NCI-H524 treated with DMSO at 0.1 percent for 48 hours (cell line): ENCODE measurements around the gene MYH6.
"Not testable (repeated sequence)": the region's sequence is repeated elsewhere in the genome, so short reads cannot be mapped to it uniquely, and the experiment has no call there.

Experiments
- DNase-seq: peaks from one replicate; lab custom pipeline; 2025; lab: John Stamatoyannopoulos, UW

Gene MYH6

DNA sequence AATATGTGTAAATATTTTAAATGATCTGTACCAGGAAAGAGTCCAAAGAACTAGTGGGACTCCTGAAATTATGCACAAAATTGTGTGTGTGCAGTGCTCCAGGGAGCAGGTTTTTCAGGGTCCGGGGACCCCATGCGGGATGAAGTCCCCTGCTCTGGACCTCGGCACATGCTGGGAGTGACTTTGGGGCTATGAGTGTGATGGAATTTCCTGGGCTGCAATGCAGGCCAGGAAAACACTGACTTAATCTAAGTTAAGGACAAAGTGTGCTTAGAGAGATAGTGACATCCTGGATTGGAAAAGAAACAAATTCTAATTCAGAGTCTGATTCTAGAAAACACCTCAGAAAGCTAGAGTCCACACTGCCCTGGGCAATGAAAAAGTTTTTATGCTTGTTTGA is 6.2 kb upstream of the MYH6 start:
- no peak for DNase-seq

GRCh38 chr14:23413681-23414080 is 5.6 kb upstream of the MYH6 start:
- DNase-seq, result no peak

DNA sequence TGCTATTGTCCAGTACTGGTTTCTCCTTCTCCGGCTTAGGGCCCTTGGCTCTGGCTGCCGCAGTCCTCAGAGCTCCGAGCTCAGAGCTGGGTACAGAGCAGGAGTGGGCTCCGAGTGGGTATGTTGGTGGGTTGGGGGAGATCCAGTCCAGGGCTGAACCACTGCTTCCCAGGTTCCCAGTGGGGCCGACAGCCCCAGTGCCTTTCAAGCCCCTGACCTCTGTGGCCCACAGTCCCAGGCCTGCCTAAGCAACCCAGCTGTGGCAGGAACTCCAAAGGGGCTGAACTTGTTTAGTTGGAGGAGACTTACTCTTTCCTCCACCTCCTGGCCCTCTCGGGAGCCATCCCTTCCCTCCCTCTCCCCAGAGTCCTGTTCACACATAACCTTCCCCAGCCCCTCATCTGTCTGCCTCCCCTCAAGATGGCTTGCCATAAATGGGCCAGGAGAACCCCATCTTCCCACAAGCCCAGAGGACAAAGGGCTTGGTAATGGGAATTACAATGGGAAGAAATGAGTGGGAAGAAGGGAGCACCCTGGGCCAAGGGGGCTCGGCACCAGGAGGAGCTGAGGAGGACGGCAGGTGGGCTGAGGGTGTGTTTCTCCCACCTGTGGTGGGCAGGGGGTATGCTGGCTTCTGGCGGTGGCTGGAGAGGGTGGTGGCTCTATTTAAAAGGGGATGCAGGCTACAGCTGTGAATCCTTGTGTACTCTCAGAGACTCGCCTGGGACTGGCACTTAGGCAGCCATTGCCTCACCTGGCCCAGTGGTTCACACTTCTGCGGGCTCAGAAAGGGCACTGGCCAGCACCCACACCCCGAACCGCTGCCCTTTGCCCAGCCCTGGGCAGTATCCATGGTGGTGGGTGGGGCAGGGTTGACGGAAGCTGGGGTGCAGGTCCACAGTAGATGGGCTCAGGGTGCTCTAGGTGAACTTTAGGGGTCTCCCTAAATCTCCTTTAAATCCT is 3.8 kb upstream of the MYH6 start:
- DNase-seq, result no peak

DNA sequence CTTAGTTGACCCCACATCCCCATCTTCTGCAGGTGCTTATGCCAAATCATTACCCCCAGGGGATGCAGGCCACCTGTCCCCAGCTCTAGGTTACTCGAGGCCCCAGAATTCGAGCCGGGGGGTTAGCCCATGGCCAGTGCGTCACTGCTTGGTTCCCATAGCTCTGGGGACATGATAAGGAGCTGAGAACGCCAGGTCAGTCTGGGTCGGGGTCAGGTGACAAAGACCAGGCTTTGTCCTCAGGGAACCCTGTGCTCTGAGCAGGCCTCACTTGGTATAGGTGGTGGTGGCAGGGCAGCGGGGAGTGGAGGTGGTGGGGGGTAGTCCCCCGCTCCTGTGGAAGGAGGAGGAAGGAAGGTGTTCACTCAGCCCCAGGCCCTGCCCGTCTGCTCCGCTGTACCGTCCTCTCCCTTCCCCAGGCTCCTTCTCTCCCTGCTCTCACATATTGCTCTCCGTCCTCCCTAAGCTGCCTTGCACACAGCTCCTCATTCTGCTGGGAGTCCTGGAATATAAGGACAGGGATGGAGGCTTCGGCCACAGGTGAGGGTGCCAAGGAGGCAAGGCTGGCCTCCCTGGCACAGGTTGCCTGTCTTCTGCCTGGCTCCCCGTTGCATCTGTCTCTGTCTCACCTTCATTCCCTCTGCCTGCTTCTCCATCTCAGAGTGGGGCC is 2.0 kb upstream of the MYH6 start:
- no peak for DNase-seq

GRCh38 chr14:23409475-23409874 is 1.4 kb upstream of the MYH6 start:
- no peak for DNase-seq

GRCh38 chr14:23408307-23408630 is 196 bp upstream of the MYH6 start:
- DNase-seq, result no peak

DNA sequence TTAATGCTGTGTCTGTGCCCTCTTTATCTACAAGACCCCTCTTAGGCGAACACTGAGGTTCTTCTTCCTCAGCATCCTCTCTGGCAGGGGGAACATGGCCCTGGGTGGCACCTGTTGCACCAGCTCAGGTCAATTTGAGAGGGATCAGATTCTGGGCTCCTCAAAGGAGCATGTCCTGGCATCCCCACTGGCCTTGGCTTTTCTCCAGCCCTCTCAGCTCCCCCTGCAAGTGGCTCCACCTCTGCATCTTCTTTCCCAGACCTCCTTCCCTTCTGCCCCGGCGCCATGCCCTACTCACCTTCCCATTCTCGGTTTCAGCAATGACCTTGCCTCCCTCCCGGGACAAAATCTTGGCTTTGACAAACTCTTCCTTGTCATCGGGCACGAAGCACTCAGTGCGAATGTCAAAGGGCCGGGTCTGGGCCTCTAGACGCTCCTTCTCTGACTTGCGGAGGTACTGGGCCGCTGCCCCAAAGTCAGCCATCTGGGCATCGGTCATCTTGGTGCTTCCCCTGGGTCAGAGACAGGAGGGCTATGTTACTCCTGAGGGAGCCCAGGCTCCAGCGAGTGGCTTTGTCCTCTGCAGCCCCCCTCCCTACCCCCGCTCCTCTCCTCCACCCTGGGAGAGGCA is 1.2 kb downstream of the MYH6 start:
- DNase-seq, result no peak

GRCh38 chr14:23406244-23406643 is 1.8 kb downstream of the MYH6 start:
- DNase-seq, result no peak

GRCh38 chr14:23405516-23406025 is 2.5 kb downstream of the MYH6 start:
- DNase-seq, result no peak

DNA sequence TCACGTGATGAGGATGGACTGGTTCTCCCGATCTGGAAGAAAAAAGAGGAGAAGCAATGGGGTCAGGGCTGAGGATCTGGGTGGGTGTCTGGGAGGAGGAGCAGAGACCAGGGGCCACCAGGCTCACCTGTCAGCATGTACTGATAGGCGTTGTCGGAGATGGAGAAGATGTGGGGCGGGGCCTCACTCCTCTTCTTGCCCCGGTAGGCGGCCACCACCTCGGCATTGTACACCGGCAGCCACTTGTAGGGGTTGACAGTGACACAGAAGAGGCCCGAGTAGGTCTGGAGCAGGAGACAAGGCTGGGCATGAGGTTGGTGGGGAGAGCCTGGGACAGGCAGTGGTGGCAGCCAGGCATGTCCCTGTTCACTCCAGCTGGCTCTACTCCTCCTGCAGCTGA is 3.0 kb downstream of the MYH6 start:
- no peak for DNase-seq

GRCh38 chr14:23404331-23404900 is 3.7 kb downstream of the MYH6 start:
- DNase-seq, result no peak

DNA sequence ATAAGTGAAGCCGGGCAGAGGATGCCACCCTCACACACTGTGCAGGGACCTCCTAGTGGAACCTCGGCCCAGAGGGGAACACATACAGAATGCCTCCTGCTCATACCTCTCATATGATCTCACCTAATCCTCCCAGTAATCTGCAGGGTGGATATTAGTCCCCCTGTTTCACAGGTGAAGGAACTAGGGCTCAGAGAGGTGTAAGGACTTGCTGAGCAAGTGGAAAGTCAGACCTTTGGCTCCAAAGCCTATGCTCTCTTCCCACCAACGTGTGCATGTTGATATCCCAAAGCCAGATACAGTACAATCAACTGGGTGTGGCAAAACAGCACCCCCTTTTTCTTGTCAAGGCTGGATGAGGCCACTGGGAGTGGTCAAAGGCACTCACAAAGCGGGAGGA is 4.2 kb downstream of the MYH6 start:
- DNase-seq, result no peak

GRCh38 chr14:23403139-23403438 is 5.0 kb downstream of the MYH6 start:
- DNase-seq, result no peak

GRCh38 chr14:23402296-23403138 is 5.6 kb downstream of the MYH6 start:
- DNase-seq, result no peak

- DNase-seq, result no peak
Measured at GRCh38 chr14:23401291-23401690, 6.8 kb downstream of the MYH6 start.

GRCh38 chr14:23400496-23401149 is 7.5 kb downstream of the MYH6 start:
- not testable (repeated sequence) for DNase-seq

DNA sequence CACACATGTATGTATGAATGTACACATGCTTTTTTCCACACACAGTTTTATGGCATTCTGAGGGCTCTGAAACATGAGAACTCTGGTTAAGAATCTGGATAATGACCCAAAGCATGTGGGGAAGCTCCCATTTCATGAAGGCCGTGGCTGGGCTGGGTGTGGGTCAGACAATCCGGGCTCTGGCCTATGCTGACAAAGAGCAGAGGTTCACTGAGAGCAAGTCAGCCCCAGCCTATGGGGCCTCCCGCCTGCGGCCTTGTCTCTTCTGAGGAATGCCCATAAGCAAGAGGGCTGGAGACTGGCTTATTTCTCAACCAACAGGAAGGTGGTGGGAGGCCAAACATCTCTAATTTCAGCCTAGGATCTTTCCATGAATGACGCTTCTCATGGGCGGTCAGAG is 8.5 kb downstream of the MYH6 start:
- no peak for DNase-seq

DNA sequence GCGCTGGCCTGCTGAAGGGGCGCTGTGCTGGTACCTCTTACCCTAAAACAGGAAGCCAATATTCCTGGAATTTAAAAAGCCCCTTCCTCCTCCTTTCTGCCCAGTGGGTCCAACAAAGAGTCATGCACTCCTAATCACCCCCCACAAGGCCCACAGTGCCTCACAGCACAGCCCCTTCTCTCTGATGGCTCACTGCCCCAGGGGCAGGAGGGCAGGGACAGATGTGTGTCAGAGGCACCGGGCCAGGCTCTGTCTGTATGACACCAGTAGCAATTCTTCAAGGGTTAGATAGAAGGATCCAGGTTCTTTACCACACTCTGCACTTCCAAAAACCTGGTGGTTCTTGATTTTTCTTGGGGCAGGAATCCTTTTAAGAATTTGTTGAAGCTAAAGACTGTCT is 8.9 kb downstream of the MYH6 start:
- no peak for DNase-seq

GRCh38 chr14:23398348-23398747 is 9.7 kb downstream of the MYH6 start:
- no peak for DNase-seq

GRCh38 chr14:23396781-23397407 is 11.2 kb downstream of the MYH6 start:
- DNase-seq, result no peak

DNA sequence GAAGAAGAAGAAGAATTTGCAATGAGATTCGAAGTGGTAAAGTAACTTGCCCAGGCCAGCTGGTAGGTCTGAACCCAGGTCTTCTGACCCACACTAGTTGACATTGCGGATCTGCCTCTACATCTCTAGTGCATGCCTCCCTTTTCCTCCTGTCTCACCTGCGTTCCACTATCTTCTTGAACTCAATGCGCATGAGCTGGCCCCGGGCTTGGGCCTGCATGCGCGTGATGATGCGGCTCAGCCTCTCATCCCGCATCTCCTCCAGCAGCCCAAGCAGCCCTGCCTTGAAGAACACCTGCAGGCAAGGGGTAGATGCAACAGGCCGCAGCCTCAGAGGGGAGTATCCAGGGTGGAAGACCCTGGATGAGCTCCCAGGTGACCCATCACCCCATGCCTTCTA is 11.9 kb downstream of the MYH6 start:
- DNase-seq, result no peak
